GM12878 (cell line): ENCODE data around the gene C2CD4D. TPM values are rescaled to one million over a fixed set of nuclear protein-coding genes. Genes with fewer than 3 reads are reported as not detected.

Experiments used
- ATAC-seq: fragments of 200-7000 bp; cut with Tn5 transposase; 3 replicates; pipeline ENCODE4 v1.9.1; 2020; ENCODE audit warnings: mild to moderate bottlenecking, moderate library complexity
- BruUV-seq: library from RNA; stranded (reverse); fragments of 400-500 nt; replicated peaks from 2 replicates; lab custom pipeline; 2021; lab: Mats Ljungman, UMichigan
- CTCF ChIA-PET: fragments of 300-600 bp; sonication (Branson Sonifier 250); formaldehyde crosslinking; extraction: SDS; loops from one replicate; lab custom pipeline; 2021; ENCODE audit warnings: inconsistent platforms; lab: Yijun Ruan, JAX
- POLR2A ChIA-PET: fragments of 350-600 bp; formaldehyde crosslinking; extraction: SDS; loops from one replicate; lab custom pipeline; 2021; ENCODE audit warnings: inconsistent platforms; lab: Charles Lee
- RAD21 ChIA-PET: fragments of 300-600 bp; sonication (Branson Sonifier 250); formaldehyde crosslinking; loops from one replicate; lab custom pipeline; 2023; ENCODE audit warnings: antibody characterized with exemption; ENCODE audit not compliant: unreplicated experiment; lab: Charles Lee
- SMC1A ChIA-PET: fragments of 300-600 bp; sonication (Branson Sonifier 250); formaldehyde crosslinking; loops from one replicate; lab custom pipeline; 2023; ENCODE audit not compliant: unreplicated experiment, uncharacterized antibody; lab: Charles Lee
- DNase-seq: peaks from one replicate; pipeline ENCODE4 v3.0.0-alpha.2; 2011; ENCODE audit warnings: low read depth, low spot score
- FAIRE-seq: peaks from 3 replicates; lab custom pipeline; 2011; peaks lifted over from hg19 to GRCh38; lab: Jason Lieb, UNC
- H2AFZ ChIP-seq: 2 replicates; pipeline ENCODE4 v1.6.0; 2011; ENCODE audit warnings: low read depth, low read length, control low read depth; ENCODE audit not compliant: control insufficient read depth
- H3K27ac ChIP-seq: 2 replicates; pipeline ENCODE4 v1.5.1; 2011; ENCODE audit warnings: control low read depth; ENCODE audit not compliant: control insufficient read depth, insufficient read depth
- H3K27me3 ChIP-seq, 2 experiments: replicated peaks in 1 of 2; 2 replicates each; pipeline versions ENCODE4 v1.6.0 to v1.6.1; 2011; ENCODE audit warnings: low read length in 1 of 2; ENCODE audit not compliant: control insufficient read depth in 2 of 2, insufficient read depth in 2 of 2
- H3K36me3 ChIP-seq, 2 experiments: 2 replicates each; pipeline ENCODE4 v1.5.1; 2011; ENCODE audit warnings: low read length in 1 of 2; ENCODE audit not compliant: control insufficient read depth in 2 of 2, insufficient read depth in 2 of 2
- H3K4me1 ChIP-seq: 2 replicates; pipeline ENCODE4 v1.6.1; 2011; ENCODE audit warnings: mild to moderate bottlenecking, low read length, moderate library complexity, mixed read lengths; ENCODE audit not compliant: control insufficient read depth, insufficient read depth
- H3K4me2 ChIP-seq: 2 replicates; pipeline ENCODE4 v1.6.0; 2011; ENCODE audit warnings: control low read depth; ENCODE audit not compliant: control insufficient read depth, insufficient read depth
- H3K4me3 ChIP-seq: fragments of 200-600 bp; sonication (generic); 2 replicates; pipeline ENCODE4 v1.5.1; 2016
- H3K79me2 ChIP-seq: 2 replicates; pipeline ENCODE4 v1.6.0; 2011; ENCODE audit warnings: low read length; ENCODE audit not compliant: control insufficient read depth, insufficient read depth
- H3K9ac ChIP-seq: 2 replicates; pipeline ENCODE4 v1.8.0; 2011; ENCODE audit warnings: low read length, control low read depth, mixed read lengths; ENCODE audit not compliant: control insufficient read depth, insufficient read depth
- H3K9me3 ChIP-seq: replicated peaks from 3 replicates; pipeline ENCODE4 v1.5.1; 2011; ENCODE audit warnings: mild to moderate bottlenecking, low read length; ENCODE audit not compliant: control insufficient read depth, insufficient read depth
- H4K20me1 ChIP-seq: 2 replicates; pipeline ENCODE4 v1.6.0; 2011; ENCODE audit not compliant: control insufficient read depth, insufficient read depth
- CBX5 ChIP-seq: sonication (generic); IDR thresholded peaks from 2 replicates; pipeline ENCODE4 v1.6.1; 2016; ENCODE audit warnings: low read depth, moderate library complexity, mild to moderate bottlenecking, inconsistent platforms
- KAT2A ChIP-seq: conservative IDR thresholded peaks from 2 replicates; pipeline ENCODE4 v1.6.1; 2011; ENCODE audit warnings: low read depth, low read length; ENCODE audit not compliant: control insufficient read depth
- STAT3 ChIP-seq: IDR thresholded peaks from 2 replicates; pipeline ENCODE4 v1.6.1; 2011; ENCODE audit warnings: low read depth, low read length, improper control_type of control experiment
- TAF1 ChIP-seq: IDR thresholded peaks from 2 replicates; pipeline ENCODE4 v1.6.1; 2011; ENCODE audit warnings: mild to moderate bottlenecking, low read depth, low read length, borderline replicate concordance
- YBX1 ChIP-seq: fragments of 450-650 bp; IDR thresholded peaks from 2 replicates; pipeline ENCODE4 v1.6.1; 2016; ENCODE audit warnings: antibody characterized with exemption
- ZNF687 ChIP-seq: fragments of 450-650 bp; IDR thresholded peaks from 2 replicates; pipeline ENCODE4 v1.6.1; 2017; ENCODE audit warnings: mild to moderate bottlenecking, moderate library complexity
- WGBS: methylation state at CpG from one replicate; pipeline ENCODE4 v1.1.6; 2016; ENCODE audit warnings: low lambda C conversion rate; ENCODE audit not compliant: insufficient replicate concordance, insufficient coverage; ENCODE audit errors: missing lambda C conversion rate; 5-methylcytosine and 5-hydroxymethylcytosine counted together
- in situ Hi-C: fragments of 300-500 bp; cut with MboI; formaldehyde crosslinking; loops from 9 replicates; pipeline ENCODE4 v1.14.3; 2018; ENCODE audit warnings: mixed read lengths
- intact Hi-C: fragments of 100-400 bp; cut with micrococcal nuclease; formaldehyde crosslinking; loops from one replicate; pipeline ENCODE4 v1.14.2; 2022; ENCODE audit not compliant: unreplicated experiment
- polyA plus RNA-seq, 11 experiments: library from polyadenylated mRNA; depleted of rRNA in 4 of 11; unstranded in 6 of 11; stranded (reverse) in 5 of 11; fragments of >200 nt; fragmentation: Nextera tagmentation in 4 of 11; fragmentation: Illumina TruSeq in 1 of 11; extraction: Ambion mirVana in 4 of 11; extraction: Trizol in 1 of 11; gene quantifications; 1 replicate in 1 of 11; 2 replicates in 10 of 11; pipeline versions ENCODE4 v1.2.1 to v1.2.3, GENCODE V29; 2011 to 2016; ENCODE audit warnings: inconsistent platforms in 2 of 11, missing spikeins in 2 of 11, low read depth in 1 of 11
- total RNA-seq, 4 experiments: library from RNA; depleted of rRNA in 3 of 4; stranded (reverse); fragments of >200 nt in 3 of 4; fragmentation: Illumina TruSeq in 1 of 4; extraction: Trizol in 1 of 4; gene quantifications; 2 replicates each; pipeline versions ENCODE4 v1.2.1 to v1.2.3, GENCODE V29; 2013 to 2021
- TF ChIP-seq, protein P1 (sequence below), 3 experiments: IDR thresholded peaks in 2 of 3; conservative IDR thresholded peaks in 1 of 3; 2 replicates each; pipeline ENCODE4 v1.5.1; 2011; ENCODE audit warnings: low read depth in 3 of 3, low read length in 3 of 3, mild to moderate bottlenecking in 3 of 3, control low read depth in 2 of 3, moderate library complexity in 2 of 3, inconsistent platforms in 1 of 3, mixed read lengths in 1 of 3; ENCODE audit not compliant: control insufficient read depth in 2 of 3, insufficient read depth in 1 of 3; ENCODE audit errors: extremely low read depth in 1 of 3
- TF ChIP-seq, protein P2 (sequence below): fragments of 450-650 bp; IDR thresholded peaks from 2 replicates; pipeline ENCODE4 v1.6.1; 2017; ENCODE audit warnings: mild to moderate bottlenecking, low read depth, inconsistent platforms; ENCODE audit not compliant: poor library complexity, severe bottlenecking

The C2CD4D gene
- total and polyA plus RNA-seq, 10 of the 15 experiments (the other 5 are each of a cell fraction or from before 2014, with no cell fraction given): 0.03 to 0.67 (median 0.13) TPM; not detected in 4

DNA sequence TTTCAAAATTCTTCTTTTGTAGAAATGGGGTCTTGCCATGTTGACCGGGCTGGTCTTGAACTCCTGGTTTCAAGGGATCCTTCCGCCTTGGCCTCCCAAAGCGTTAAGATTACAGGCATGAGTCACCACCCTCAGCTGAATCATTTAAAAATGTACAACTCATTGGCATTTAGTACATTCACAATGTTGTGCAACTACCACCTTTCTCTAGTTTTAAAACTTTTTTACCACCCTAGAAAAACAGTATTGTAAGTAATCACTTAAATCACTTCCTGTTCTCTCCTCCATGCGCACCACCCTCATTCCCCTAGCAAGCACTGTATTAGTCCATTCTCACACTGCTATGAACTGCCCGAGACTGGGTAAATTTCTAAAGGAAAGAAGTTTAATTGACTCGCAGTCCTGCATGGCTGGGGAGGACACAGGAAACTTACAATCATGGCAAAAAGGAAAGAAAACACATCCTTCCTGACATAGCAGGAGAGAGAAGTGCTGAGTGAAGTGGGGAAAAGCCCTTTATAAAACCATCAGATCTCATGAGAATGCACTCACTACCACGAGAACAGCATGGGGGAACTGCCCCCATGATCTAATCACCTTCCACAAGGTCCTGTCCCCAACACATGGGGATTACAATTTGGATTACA is 28.3 kb upstream of the C2CD4D start:
- no peak overlapping the region for H2AFZ ChIP-seq
- DNase-seq (no peak), ATAC-seq (no peak), FAIRE-seq (no peak)
- no peaks in the 10 kb centered on the region; a peak in 1 of 4 replicates for H3K27me3 ChIP-seq
- intact Hi-C loops (no loop called here), in situ Hi-C loops (no loop called here)
- no peaks in the 10 kb centered on the region for H3K4me1 ChIP-seq
- 52% methylated on average over 7 of the region's 7 CpGs for WGBS
- ChIA-PET CTCF (interaction anchor here (0.8 kb wide), 1 partner anchor 22 kb away, joined by 3 read pairs; no protein-coding TSS in a partner anchor), POLR2A (no interaction called here), RAD21 (no interaction called here), SMC1A (no interaction called here)
- no peaks in the 10 kb centered on the region for H3K79me2 ChIP-seq
- TF ChIP-seq, protein P1, sequence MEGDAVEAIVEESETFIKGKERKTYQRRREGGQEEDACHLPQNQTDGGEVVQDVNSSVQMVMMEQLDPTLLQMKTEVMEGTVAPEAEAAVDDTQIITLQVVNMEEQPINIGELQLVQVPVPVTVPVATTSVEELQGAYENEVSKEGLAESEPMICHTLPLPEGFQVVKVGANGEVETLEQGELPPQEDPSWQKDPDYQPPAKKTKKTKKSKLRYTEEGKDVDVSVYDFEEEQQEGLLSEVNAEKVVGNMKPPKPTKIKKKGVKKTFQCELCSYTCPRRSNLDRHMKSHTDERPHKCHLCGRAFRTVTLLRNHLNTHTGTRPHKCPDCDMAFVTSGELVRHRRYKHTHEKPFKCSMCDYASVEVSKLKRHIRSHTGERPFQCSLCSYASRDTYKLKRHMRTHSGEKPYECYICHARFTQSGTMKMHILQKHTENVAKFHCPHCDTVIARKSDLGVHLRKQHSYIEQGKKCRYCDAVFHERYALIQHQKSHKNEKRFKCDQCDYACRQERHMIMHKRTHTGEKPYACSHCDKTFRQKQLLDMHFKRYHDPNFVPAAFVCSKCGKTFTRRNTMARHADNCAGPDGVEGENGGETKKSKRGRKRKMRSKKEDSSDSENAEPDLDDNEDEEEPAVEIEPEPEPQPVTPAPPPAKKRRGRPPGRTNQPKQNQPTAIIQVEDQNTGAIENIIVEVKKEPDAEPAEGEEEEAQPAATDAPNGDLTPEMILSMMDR (IDR thresholded peaks at IDR 0.05 in 2 of 3, conservative IDR thresholded peaks at IDR 0.05 in 1 of 3; ENCODE audit: control insufficient read depth in 2 of 3, extremely low read depth in 1 of 3, insufficient read depth in 1 of 3, low read depth in 3 of 3, low read length in 3 of 3): no peak
- H3K4me2 ChIP-seq: no peak overlapping the region
- no peak overlapping the region for H3K27ac ChIP-seq
- H3K36me3 ChIP-seq: no peaks in the 10 kb centered on the region
- BruUV-seq: no TSS peak
- no peaks in the 10 kb centered on the region for H3K9me3 ChIP-seq
- no peaks in the 10 kb centered on the region for H4K20me1 ChIP-seq
- no peak overlapping the region for H3K9ac ChIP-seq
- no peak overlapping the region for H3K4me3 ChIP-seq

DNA sequence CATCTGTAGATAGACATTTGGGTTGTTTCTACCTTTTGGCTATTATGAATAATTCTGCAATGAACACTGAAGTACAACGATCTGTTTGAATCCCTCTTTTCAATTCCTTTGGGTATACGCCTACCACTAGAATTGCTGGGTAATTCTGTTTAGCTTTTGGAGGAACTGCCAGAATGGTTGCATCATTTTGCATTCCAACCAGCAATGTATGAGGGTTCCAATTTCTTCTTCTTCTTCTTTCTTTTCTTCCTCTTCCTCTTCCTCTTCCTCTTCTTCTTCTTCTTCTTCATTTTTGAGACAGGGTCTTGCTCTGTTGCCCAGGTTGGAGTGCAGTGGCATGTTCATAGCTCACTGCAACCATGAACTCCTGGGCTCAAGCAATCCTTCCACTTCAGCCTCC is 27.7 kb upstream of the C2CD4D start:
- Histone ChIP-seq H3K27ac (no peak overlapping the region), H3K4me3 (no peak overlapping the region), H3K79me2 (no peaks in the 10 kb centered on the region), H3K4me1 (no peaks in the 10 kb centered on the region), H3K36me3 (no peaks in the 10 kb centered on the region), H3K27me3 (peaks cover 0 to 3% of the 10 kb centered on the region in 2 experiments; a peak in 2 of 4 replicates), H3K9ac (no peak overlapping the region), H3K9me3 (no peaks in the 10 kb centered on the region), H2AFZ (no peak overlapping the region), H3K4me2 (no peak overlapping the region), H4K20me1 (no peaks in the 10 kb centered on the region)
- ChIA-PET CTCF (no interaction called here), SMC1A (no interaction called here), RAD21 (no interaction called here), POLR2A (no interaction called here)
- BruUV-seq: no TSS peak
- FAIRE-seq: no peak
- in situ Hi-C loops (no loop called here), intact Hi-C loops (no loop called here)
- DNase-seq: no peak
- no peak for ATAC-seq
- 20% methylated on average over 2 of the region's 2 CpGs for WGBS
- TF ChIP-seq YBX1 (no peak), STAT3 (no peak), ZNF687 (no peak), TAF1 (no peak), CBX5 (no peak), KAT2A (no peak)
- TF ChIP-seq, protein P2, sequence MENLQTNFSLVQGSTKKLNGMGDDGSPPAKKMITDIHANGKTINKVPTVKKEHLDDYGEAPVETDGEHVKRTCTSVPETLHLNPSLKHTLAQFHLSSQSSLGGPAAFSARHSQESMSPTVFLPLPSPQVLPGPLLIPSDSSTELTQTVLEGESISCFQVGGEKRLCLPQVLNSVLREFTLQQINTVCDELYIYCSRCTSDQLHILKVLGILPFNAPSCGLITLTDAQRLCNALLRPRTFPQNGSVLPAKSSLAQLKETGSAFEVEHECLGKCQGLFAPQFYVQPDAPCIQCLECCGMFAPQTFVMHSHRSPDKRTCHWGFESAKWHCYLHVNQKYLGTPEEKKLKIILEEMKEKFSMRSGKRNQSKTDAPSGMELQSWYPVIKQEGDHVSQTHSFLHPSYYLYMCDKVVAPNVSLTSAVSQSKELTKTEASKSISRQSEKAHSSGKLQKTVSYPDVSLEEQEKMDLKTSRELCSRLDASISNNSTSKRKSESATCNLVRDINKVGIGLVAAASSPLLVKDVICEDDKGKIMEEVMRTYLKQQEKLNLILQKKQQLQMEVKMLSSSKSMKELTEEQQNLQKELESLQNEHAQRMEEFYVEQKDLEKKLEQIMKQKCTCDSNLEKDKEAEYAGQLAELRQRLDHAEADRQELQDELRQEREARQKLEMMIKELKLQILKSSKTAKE: no peak
